ENCODE results near the gene ATP5MK. TPM values are rescaled to one million over a fixed set of nuclear protein-coding genes. Genes with fewer than 3 reads are reported as not detected.
"Not testable (repeated sequence)": the region's sequence is repeated elsewhere in the genome, so short reads cannot be mapped to it uniquely, and the experiment has no call there.

ATP5MK gene
- total RNA-seq, 4 donors from 2014 or later = 127 to 604 (median 265) TPM

- H3K27ac ChIP-seq = peak within 1 kb of the TSS; percentile 55 to 80 (median 74)
- no peaks in the 10 kb centered on the region for H3K36me3 ChIP-seq
- 0% methylated on average over 21 to 35 of the region's 81 CpGs for WGBS, 2 donors
- peak within 1 kb of the TSS; percentile 63 to 100 (median 84) for H3K4me3 ChIP-seq (replicated peaks in 1 of 3)
- peak; percentile 90 to 92 for DNase-seq
- TF ChIP-seq POLR2A (IDR thresholded peaks at IDR 0.05) (peak; percentile 29 to 91), CTCF (IDR thresholded peaks at IDR 0.05) (peak in 1 of 6 experiments; percentile 13)
- intact Hi-C loops (cut with DNase I) = no loop called here
- peaks cover 0 to 7% of the 10 kb centered on the region in 2 donors for H3K4me1 ChIP-seq
- H3K9me3 ChIP-seq = no peaks in the 10 kb centered on the region
- H3K27me3 ChIP-seq = no peaks in the 10 kb centered on the region
Measured at GRCh38 chr10:103367782-103368518, 28.3 kb downstream of the ATP5MK start, which contains the start of gene TAF5. Gene TAF5, plus strand, starts transcription at chr10:103367976. Its CDS starts 14 bp downstream, at chr10:103367990.

GRCh38 chr10:103367379-103367781 lies 28.9 kb downstream of the ATP5MK start:
- H3K9me3 ChIP-seq = no peaks in the 10 kb centered on the region
- 62 to 65% methylated on average over 10 of the region's 10 CpGs for WGBS, 2 donors
- H3K27me3 ChIP-seq = no peaks in the 10 kb centered on the region
- peak overlapping the region; percentile 55 to 80 (median 74) for H3K27ac ChIP-seq
- intact Hi-C loops (cut with DNase I) = no loop called here
- no peaks in the 10 kb centered on the region for H3K36me3 ChIP-seq
- peaks cover 0 to 7% of the 10 kb centered on the region in 2 donors for H3K4me1 ChIP-seq
- TF ChIP-seq CTCF (IDR thresholded peaks at IDR 0.05) = no peak
- TF ChIP-seq POLR2A (IDR thresholded peaks at IDR 0.05) = no peak
- H3K4me3 ChIP-seq (replicated peaks in 1 of 3) = peak overlapping the region; percentile 63 to 100 (median 84)
- no peak for DNase-seq

- intact Hi-C loops (cut with DNase I); H3K27ac ChIP-seq; H3K9me3 ChIP-seq; H3K27me3 ChIP-seq; H3K4me1 ChIP-seq; H3K4me3 ChIP-seq (replicated peaks in 1 of 3); DNase-seq; H3K36me3 ChIP-seq: not testable (repeated sequence)
- WGBS, 2 donors = 87 to 91% methylated on average over 9 of the region's 9 CpGs
Measured at GRCh38 chr10:103360791-103361190, 35.5 kb downstream of the ATP5MK start.

- H3K9me3 ChIP-seq; H3K27me3 ChIP-seq; H3K4me3 ChIP-seq (replicated peaks in 1 of 3); H3K36me3 ChIP-seq; H3K27ac ChIP-seq; intact Hi-C loops (cut with DNase I); H3K4me1 ChIP-seq; DNase-seq: not testable (repeated sequence)
- 92 to 97% methylated on average over 4 of the region's 4 CpGs for WGBS, 2 donors
Measured at GRCh38 chr10:103359493-103359892, 36.8 kb downstream of the ATP5MK start.

- H3K27me3 ChIP-seq = no peaks in the 10 kb centered on the region
- DNase-seq = no peak
- intact Hi-C loops (cut with DNase I) = no loop called here
- no peak overlapping the region for H3K27ac ChIP-seq
- no peaks in the 10 kb centered on the region for H3K4me1 ChIP-seq
- no peak for TF ChIP-seq POLR2A (IDR thresholded peaks at IDR 0.05)
- TF ChIP-seq CTCF (IDR thresholded peaks at IDR 0.05) = no peak
- H3K9me3 ChIP-seq = no peaks in the 10 kb centered on the region
- 69 to 82% methylated on average over 5 of the region's 5 CpGs for whole genome bisulfite sequencing, 2 donors
- no peak overlapping the region for H3K4me3 ChIP-seq (replicated peaks in 1 of 3)
- no peaks in the 10 kb centered on the region for H3K36me3 ChIP-seq
Measured at GRCh38 chr10:103355906-103356599, 40.2 kb downstream of the ATP5MK start.

GRCh38 chr10:103354567-103354966 lies 41.7 kb downstream of the ATP5MK start:
- H3K27me3 ChIP-seq; H3K9me3 ChIP-seq; H3K36me3 ChIP-seq; DNase-seq; intact Hi-C loops (cut with DNase I); H3K4me3 ChIP-seq (replicated peaks in 1 of 3); H3K4me1 ChIP-seq; H3K27ac ChIP-seq: not testable (repeated sequence)
- WGBS, 2 donors = 89 to 90% methylated on average over 4 of the region's 4 CpGs

Measured in thyroid gland (tissue), 4 donors.